AG04450 (cell line): Measurements from ENCODE around the gene CASP8. TPM values are rescaled to one million over a fixed set of nuclear protein-coding genes. Genes with fewer than 3 reads are reported as not detected.
"Not testable (repeated sequence)": the region's sequence is repeated elsewhere in the genome, so short reads cannot be mapped to it uniquely, and the experiment has no call there.

Source experiments
- CTCF ChIA-PET: fragments of 300-600, 350-600 bp; formaldehyde crosslinking; extraction: SDS; loops from one replicate; lab custom pipeline; 2022; ENCODE audit warnings: antibody characterized with exemption, inconsistent platforms; lab: Charles Lee
- POLR2A ChIA-PET: fragments of 350-600 bp; formaldehyde crosslinking; extraction: SDS; loops from one replicate; lab custom pipeline; 2021; ENCODE audit warnings: antibody characterized with exemption, inconsistent platforms; lab: Yijun Ruan, JAX
- DNase-seq: peaks from one replicate; pipeline ENCODE4 v3.0.0-alpha.2; 2011; ENCODE audit warnings: low read depth, low spot score
- H3K27ac ChIP-seq: one replicate; pipeline ENCODE4 v1.5.1; 2012; ENCODE audit warnings: low read depth, low read length, control low read depth
- H3K27me3 ChIP-seq: one replicate; pipeline ENCODE4 v1.6.0; 2012; ENCODE audit warnings: low read length; ENCODE audit not compliant: control insufficient read depth, insufficient read depth
- H3K4me3 ChIP-seq: 2 replicates; pipeline ENCODE4 v1.5.1; 2011; ENCODE audit warnings: mild to moderate bottlenecking, low read depth, low read length, control low read depth
- H3K9me3 ChIP-seq: 2 replicates; pipeline ENCODE4 v1.5.1; 2012; ENCODE audit warnings: low read length; ENCODE audit not compliant: control insufficient read depth, insufficient read depth
- polyA plus RNA-seq: library from polyadenylated mRNA; depleted of rRNA; stranded (reverse); fragments of >200 nt; gene quantifications from 2 replicates; pipeline ENCODE4 v1.2.3, GENCODE V29; 2011
- TF ChIP-seq, protein P1 (sequence below): IDR thresholded peaks from 2 replicates; pipeline ENCODE4 v1.5.1; 2011; ENCODE audit warnings: low read depth, low read length, control low read depth, inconsistent platforms

Gene CASP8
- polyA plus RNA-seq, 1 experiment: 20.8 TPM

DNA sequence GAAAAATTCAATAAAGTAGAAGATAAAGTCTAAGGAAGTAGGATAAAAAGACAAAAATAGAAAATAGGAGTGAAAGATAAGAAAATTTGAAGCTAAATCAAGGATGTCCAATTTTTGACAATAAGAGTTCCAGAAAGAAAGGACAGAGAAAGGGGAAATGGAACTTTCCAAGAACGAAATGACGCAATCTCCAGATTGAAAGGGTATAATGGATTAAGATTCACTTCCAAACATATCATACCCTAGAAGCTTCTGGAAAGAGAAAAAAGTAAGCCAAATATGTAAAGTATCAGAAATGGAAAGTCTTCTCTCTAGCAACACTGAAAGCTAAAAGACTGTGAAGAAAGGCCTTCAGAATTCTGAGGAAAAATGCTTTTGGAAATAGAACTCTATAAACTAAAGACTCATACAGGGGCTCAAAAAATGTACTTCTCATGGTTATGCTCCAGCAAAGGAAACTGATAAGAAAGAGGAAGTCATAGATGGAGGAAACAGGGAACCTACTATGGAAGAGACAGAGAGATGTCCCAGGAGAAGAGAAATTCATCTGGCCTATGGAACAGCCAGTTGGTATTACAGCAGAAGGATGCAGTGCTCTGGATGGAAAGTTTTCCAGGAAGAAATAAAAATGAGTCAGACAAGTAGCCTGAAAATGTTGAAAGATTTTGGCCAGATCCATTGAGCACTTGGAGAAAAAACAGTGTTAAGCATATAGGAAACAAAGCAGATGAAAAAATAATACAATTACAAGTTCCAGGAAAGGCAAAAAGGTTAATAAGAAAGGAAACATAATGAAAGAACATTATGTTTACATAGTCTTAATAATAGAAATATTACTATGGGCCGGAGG, 20.1 kb downstream of the CASP8 start:
- H3K27ac ChIP-seq: no peak overlapping the region
- no peak overlapping the region for H3K4me3 ChIP-seq
- no peak for DNase-seq
- no peaks in the 10 kb centered on the region for H3K9me3 ChIP-seq
- TF ChIP-seq, protein P1, sequence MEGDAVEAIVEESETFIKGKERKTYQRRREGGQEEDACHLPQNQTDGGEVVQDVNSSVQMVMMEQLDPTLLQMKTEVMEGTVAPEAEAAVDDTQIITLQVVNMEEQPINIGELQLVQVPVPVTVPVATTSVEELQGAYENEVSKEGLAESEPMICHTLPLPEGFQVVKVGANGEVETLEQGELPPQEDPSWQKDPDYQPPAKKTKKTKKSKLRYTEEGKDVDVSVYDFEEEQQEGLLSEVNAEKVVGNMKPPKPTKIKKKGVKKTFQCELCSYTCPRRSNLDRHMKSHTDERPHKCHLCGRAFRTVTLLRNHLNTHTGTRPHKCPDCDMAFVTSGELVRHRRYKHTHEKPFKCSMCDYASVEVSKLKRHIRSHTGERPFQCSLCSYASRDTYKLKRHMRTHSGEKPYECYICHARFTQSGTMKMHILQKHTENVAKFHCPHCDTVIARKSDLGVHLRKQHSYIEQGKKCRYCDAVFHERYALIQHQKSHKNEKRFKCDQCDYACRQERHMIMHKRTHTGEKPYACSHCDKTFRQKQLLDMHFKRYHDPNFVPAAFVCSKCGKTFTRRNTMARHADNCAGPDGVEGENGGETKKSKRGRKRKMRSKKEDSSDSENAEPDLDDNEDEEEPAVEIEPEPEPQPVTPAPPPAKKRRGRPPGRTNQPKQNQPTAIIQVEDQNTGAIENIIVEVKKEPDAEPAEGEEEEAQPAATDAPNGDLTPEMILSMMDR: no peak
- H3K27me3 ChIP-seq: no peaks in the 10 kb centered on the region
- POLR2A ChIA-PET: no interaction called here
- CTCF ChIA-PET: no interaction called here

DNA sequence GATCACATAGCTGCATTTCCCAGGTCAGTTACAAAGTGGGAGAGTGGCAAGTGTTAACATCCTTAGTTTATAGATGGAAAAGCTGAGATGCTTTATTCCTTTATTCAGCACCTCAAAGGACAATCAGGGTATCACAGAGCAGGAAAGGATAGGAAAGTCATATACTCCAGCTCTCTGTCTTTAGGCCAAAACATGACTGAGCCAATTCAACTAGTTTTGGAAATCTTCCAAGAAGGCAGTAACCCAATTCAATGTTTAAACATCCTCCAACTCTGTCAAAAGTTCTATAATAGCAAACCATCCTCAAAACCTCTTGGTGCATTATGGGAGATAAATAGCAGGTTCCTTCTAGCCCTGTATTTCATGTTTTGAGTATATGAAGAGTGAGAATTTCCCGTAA, 25.2 kb downstream of the CASP8 start:
- Histone ChIP-seq H3K9me3 (peaks cover under 1% of the 10 kb centered on the region; the same call in 1 of the 2 replicates), H3K27ac (no peak overlapping the region), H3K27me3 (no peaks in the 10 kb centered on the region), H3K4me3 (no peak overlapping the region)
- POLR2A ChIA-PET: no interaction called here
- CTCF ChIA-PET: interaction anchor here (1.1 kb wide), 1 partner anchor 53 kb away, joined by 3 read pairs; no protein-coding TSS in a partner anchor
- TF ChIP-seq, protein P1: no peak
- DNase-seq: no peak

DNA sequence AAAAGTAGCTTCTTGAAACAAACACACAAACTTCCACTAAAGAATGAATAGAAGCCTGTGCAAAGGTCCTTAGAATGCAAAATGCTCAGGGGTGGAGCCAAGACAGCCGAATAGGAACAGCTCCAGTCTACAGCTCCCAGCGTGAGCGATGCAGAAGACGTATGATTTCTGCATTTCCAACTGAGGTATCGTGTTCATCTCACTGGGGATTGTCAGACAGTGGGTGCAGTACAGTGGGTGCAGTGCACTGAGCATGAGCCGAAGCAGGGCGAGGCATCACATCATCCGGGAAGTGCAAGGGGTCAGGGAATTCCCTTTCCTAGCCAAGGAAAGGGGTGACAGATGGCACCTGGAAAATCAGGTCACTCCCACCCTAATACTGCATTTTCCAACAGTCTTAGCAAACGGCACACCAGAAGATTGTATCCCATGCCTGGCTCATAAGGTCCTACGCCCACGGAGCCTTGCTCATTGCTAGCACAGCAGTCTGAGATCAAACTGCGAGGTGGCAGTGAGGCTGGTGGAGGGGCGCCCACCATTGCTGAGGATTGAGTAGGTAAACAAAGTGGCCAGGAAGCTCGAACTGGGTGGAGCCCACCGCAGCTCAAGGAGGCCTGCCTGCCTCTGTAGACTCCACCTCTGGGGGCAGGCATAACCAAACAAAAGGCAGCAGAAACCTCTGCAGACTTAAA, 30.3 kb downstream of the CASP8 start:
- H3K9me3 ChIP-seq, H3K27ac ChIP-seq, CTCF ChIA-PET, H3K4me3 ChIP-seq, POLR2A ChIA-PET, DNase-seq, H3K27me3 ChIP-seq: not testable (repeated sequence)

DNA sequence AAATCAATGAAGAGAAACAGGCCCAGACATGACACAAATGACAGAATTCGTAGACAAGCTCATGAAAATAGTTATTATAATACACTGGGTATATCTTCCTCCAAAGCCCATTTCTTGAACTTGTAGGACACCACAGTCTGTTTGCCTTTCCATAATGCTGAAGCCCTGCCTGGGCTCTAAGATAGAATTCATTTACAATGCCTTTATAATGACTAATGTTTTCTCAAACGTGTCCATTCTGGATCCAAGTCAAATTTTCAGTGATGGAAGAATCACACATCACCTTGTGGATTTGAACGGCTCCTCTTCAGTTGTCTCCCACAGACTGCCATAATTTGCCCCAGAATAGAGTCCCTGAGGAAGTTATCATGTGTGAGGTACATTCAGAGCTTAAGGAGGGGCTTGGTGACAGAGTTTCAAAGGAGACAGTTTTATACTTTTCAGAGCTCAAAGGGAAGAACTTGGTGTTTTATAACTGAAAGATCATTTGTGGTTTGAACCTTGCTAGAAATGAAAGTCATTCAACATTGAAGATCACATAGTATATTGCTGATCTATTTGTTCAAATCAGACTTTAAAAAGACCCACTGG, 38.2 kb downstream of the CASP8 start:
- DNase-seq: no peak
- CTCF ChIA-PET: interaction anchor here (0.8 kb wide), 1 partner anchor 393 kb away, joined by 3 read pairs; no protein-coding TSS in a partner anchor
- H3K27ac ChIP-seq: no peak overlapping the region

DNA sequence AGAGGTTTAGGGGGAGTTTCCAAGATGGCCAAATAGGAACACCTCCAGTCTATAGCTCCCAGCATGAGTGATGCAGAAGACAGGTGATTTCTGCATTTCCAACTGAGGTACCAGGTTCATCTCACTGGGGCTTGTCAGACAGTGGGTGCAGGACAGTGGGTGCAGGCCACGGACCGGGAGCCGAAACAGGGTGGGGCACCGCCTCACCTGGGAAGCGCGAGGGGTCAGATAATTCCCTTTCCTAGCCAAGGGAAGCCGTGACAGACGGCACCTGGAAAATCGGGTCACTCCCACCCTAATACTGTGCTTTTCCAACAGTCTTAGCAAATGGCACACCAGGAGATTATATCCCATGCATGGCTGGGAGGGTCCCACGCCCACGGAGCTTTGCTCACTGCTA, 39.6 kb downstream of the CASP8 start:
- H3K27me3 ChIP-seq, CTCF ChIA-PET, POLR2A ChIA-PET, H3K27ac ChIP-seq, H3K4me3 ChIP-seq, H3K9me3 ChIP-seq, DNase-seq: not testable (repeated sequence)

More for the DNA sequence above, 38.2 kb downstream of the CASP8 start:
- Histone ChIP-seq H3K9me3 (peaks cover 3% of the 10 kb centered on the region; the same call in 1 of the 2 replicates), H3K4me3 (no peak overlapping the region), H3K27me3 (no peaks in the 10 kb centered on the region)
- TF ChIP-seq, protein P1: no peak
- POLR2A ChIA-PET: no interaction called here
